Dedifferentiated amniotic fluid mesenchymal stem cell (primary cell): ENCODE data around the gene WNT6.

ENCODE experiments used
- DNase-seq: peaks from one replicate; pipeline ENCODE4 v3.0.0-alpha.2; 2016; ENCODE audit errors: extremely low spot score

Gene WNT6

GRCh38 chr2:218893349-218894150 lies 33.9 kb downstream of the WNT6 start:
- DNase-seq = no peak

- DNase-seq = no peak
These were observed 34.7 kb downstream of the WNT6 start for GRCh38 chr2:218894151-218894879.

GRCh38 chr2:218894880-218895157 lies 35.2 kb downstream of the WNT6 start:
- no peak for DNase-seq

GRCh38 chr2:218895326-218895725 lies 35.7 kb downstream of the WNT6 start:
- DNase-seq = no peak

- DNase-seq = no peak
These were observed 36.3 kb downstream of the WNT6 start for GRCh38 chr2:218895759-218896500.

DNA sequence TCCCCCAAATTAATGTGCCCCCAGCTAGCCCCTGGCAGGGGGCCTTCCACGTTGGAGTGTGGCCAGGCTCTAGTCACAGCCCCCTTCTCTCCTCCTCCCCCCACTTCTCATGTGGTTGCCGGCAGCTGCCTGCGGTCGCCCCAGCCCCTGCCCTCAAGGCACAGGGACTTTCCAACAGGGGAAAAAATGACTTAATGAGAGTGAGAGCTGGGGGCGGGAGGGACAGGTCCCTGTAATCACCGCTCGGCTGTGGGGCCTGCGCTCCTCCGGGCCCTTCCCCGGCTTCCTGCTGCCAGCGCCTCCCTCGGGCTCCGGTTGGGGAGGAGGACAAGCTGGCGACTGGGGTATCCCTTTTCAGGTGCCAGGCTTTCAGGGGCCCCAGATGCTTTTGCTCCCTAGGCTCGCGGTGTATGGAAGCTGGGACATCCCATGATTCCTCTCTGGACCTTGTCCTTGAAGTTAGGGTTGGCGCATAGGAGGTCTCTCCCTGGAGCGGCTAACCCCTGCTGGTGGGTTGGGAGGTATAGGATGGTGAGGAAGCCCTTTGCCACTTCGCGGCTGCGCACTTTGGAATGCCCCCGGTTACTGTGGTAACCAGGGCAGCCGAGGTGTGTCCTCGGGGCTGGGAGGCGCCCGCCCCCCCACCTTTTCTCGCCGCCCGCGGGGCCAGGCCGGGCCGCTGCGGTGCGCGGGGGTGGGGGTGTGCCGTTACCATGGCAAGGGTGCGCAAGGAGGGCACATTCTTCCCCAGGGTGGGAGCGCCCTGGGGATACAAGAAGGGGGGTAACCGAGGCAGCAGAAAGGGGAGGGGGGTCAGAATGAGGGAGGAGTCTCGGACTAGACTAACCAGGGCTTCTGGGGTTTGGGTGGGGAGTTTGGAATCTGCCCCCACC lies 37.1 kb downstream of the WNT6 start:
- DNase-seq = no peak

DNA sequence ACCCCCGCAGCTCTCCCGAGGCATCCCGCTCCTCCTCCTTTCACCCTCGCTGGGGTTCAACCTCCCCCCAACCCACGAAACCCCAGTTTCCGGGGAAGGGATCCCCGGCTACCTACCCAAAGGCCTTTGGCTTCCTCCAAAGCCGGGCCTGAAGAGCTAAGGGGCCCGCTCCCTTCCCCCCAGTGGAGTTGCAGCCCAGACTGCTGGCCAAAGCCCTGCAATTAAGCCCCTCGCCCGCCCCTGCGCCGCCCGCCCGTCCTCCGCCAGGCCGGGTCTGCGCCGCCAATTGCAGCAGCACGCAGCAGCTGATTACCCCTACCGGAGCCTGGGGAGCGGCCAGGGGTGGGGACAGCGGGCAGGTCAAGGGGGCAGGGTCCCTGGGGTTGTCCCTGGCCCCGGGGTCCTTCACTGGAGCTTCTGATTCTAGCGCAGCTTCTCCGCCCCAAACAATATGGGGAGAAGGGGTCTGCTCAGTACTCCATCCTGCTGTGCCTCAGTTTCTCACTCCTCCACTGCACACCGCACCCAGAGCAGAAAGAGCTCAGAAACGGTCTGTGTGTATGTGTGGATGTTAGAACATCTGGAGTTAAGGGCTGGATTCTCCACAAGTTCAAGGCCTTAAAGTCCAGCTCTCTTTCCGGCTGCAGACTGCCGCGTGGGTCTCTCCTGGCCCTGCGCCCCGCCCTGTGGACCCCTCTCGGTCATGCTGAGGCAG lies 37.9 kb downstream of the WNT6 start:
- DNase-seq = no peak

- DNase-seq = peak; percentile 33
These were observed 38.7 kb downstream of the WNT6 start for GRCh38 chr2:218898109-218898878.

DNA sequence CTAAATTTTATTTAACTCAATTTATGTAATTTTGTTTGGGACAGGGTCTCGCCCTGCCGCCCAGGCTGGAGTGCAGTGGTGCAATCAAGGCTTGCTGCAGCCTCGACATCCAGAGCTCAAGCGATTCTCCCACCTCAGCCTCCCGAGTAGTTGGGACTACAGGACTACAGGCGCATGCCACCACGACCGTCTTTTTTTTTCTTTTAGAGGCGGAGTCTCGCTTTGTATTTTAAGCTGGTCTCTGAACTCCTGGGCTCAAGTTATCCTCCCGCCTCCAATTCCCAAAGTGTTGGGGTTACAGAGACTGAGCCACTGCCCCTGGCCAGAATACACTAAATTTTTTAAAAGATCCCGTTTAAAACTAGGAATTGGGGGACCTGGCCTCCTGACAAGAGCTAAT lies 39.5 kb downstream of the WNT6 start:
- DNase-seq = no peak

DNA sequence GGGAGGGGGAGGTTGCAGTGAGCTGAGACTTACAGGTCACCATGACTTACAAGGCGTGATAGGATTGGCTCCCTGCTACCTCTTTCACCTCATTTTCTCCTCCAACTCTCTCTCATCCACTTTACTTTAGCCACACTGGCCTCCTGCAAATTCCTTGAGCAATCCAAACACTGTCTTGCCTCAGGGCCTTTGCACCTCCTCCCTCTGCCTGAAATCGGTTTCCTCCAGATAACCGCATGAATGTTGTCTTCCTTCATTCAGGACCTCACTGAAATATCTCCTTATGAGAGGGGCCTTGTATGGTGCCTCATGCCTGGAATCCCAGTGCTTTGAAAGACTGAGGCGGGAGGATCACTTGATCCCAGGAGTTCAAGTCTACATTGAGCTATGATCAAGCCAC lies 42.8 kb downstream of the WNT6 start:
- no peak for DNase-seq

DNA sequence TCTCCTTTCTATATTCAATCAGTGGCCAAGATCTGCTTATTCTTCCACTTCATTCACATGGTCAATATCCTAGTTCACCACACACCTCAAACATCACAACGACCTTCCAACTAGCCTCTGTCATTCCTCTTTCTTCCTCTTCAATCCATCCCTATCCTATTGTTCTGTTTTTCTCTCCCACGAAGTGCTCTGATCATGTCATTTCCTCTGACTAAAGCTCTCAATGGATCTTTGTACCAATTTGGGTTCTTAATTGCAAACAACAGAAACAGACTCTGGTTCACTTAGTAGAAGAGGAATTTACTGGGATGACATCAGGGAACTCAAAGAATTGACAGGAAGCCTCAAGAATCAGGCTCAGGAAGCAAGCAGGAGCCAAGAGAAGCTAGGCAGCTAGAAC lies 44.6 kb downstream of the WNT6 start:
- DNase-seq = no peak

DNA sequence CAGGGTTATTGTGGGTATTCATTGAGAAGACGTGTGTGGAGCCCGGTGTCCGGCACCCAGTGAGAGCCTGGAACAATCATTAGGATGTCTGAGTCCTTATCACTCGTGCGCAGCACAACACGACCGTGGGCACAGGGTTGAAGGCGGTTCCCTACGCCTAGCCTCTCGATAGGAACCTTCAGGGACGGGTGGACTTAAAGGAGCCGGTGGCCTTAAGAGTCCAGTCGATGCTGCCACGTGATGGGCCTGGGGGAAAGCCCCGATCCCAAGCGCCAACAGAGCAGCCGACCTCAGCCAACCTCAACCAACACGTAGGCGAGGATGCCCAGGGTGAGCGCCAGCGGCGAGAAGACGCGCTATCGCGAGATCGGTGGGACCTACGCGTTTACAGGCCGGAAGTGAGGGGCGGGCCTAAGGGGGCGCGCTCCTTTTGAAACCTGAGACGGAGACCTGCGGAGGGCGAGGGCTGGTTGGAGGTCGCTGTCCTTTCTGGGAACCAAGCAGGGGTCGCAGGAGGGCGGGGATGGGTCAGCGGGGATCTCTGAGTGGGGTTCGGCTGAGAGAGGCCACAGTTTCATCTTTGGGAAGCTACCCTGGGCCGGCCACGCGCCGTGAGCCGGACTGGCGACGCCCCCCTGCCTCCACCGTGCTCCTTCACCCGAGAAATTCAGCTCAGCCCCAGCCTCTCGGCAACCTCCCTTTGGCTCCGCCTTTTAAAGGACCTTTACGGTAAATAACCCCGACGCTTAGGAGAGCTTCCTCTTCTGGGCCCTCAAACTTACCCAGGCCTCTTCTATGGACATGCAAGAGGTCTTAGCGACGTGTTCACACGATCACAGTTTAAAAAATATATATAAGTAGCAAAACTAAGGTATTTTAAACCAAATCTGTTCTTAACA lies 49.4 kb downstream of the WNT6 start:
- DNase-seq = peak; percentile 55

DNA sequence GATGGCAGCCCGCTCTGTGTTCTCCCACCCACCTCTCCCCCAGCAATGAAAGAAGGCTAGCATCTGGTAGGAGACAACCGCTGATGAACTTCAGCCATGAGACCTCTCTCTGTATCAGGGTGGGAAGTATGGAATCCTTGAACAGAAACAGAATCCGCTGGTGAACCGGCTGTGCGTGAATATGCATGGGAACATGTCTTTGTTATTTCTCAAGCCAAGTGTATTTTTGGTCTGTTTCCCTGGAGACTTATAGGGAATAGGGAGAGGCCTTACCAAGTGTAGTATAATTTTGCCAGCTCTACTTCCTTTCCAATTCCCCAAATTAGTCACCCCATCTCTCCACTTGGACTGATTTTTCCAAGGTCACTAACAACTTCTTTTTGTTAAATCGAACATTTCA lies 51.1 kb downstream of the WNT6 start:
- no peak for DNase-seq

GRCh38 chr2:218920504-218920903 lies 60.9 kb downstream of the WNT6 start:
- DNase-seq = no peak
